ENCODE data around the gene PRKG1. TPM values are rescaled to one million over a fixed set of nuclear protein-coding genes. Genes with fewer than 3 reads are reported as not detected.

Gene PRKG1
- polyA plus RNA-seq, 3 donors, result not detected

DNA sequence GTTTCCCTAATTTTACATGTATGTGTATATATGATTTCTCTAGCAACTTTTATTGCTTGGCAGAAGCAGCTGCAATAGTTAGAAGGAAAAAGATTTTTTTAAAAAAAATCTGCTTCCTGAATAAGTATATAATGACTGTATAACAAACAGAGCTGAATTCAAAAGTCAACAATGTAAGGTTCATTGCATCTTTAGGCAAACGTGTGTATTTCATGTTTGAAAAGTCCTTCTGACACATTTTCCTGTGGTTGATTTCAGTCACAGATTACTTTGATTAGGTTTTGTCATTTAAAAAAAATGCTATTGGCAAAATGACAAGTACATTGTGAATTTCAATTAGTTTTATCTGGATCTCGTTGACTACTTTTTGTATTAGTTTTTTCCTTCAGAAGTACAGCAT is 394.1 kb downstream of the PRKG1 start:
- intact Hi-C loops (cut with micrococcal nuclease), result no loop called here
- no peak for TF ChIP-seq CTCF (IDR thresholded peaks at IDR 0.05)
- Mint-ChIP-seq H3K9me3 (peaks cover 0 to 4% (median 0%) of the 10 kb centered on the region in 7 donors), H3K27ac (no peak overlapping the region), H3K4me3 (no peak overlapping the region), H3K27me3 (ENCODE audit: low read depth in 3 of 3) (no peaks in the 10 kb centered on the region), H3K4me1 (no peaks in the 10 kb centered on the region), H3K36me3 (no peaks in the 10 kb centered on the region)
- no peaks in the 10 kb centered on the region for H4K20me1 ChIP-seq (ENCODE audit: insufficient read depth, low read length)
- no peaks in the 10 kb centered on the region for H3K36me3 ChIP-seq (replicated peaks in 1 of 2; ENCODE audit: control insufficient read depth in 1 of 2, insufficient read depth in 2 of 2, low read length in 2 of 2)
- DNase-seq, result no peak
- no peaks in the 10 kb centered on the region for H3K27me3 ChIP-seq (ENCODE audit: control insufficient read depth in 2 of 2, insufficient read depth in 2 of 2, low read length in 2 of 2)
- no peak overlapping the region for H2AFZ ChIP-seq (ENCODE audit: insufficient read depth, low read depth, low read length, poor library complexity, severe bottlenecking)
- no peaks in the 10 kb centered on the region for H3K4me1 ChIP-seq (ENCODE audit: control insufficient read depth in 1 of 2, insufficient read depth in 2 of 2, low read length in 2 of 2)
- no CpG with 5 or more reads among the region's 2 CpGs for WGBS (ENCODE audit: insufficient coverage)
- H3K9me3 ChIP-seq (replicated peaks in 1 of 2; ENCODE audit: control insufficient read depth in 1 of 2, insufficient read depth in 1 of 2, low read length in 2 of 2), result peaks cover 0 to 4% of the 10 kb centered on the region in 2 donors
- H3K9ac ChIP-seq (ENCODE audit: insufficient read depth, low read length, poor library complexity, severe bottlenecking), result no peak overlapping the region
- H3K4me3 ChIP-seq (replicated peaks in 1 of 3; ENCODE audit: low read depth in 2 of 3, low read length in 3 of 3), result no peak overlapping the region
- no peaks in the 10 kb centered on the region for H3K79me2 ChIP-seq (ENCODE audit: insufficient read depth, low read length)
- no peak overlapping the region for H3K27ac ChIP-seq (ENCODE audit: low read depth in 1 of 2, low read length in 2 of 2)
- H3K4me2 ChIP-seq (replicated peaks; ENCODE audit: extremely low read depth, low read length, poor library complexity, severe bottlenecking), result no peak overlapping the region

GRCh38 chr10:51469686-51470085 is 395.4 kb downstream of the PRKG1 start:
- Histone ChIP-seq H3K36me3 (replicated peaks in 1 of 2; ENCODE audit: control insufficient read depth in 1 of 2, insufficient read depth in 2 of 2, low read length in 2 of 2) (no peaks in the 10 kb centered on the region), H3K4me3 (replicated peaks in 1 of 3; ENCODE audit: low read depth in 2 of 3, low read length in 3 of 3) (no peak overlapping the region), H4K20me1 (ENCODE audit: insufficient read depth, low read length) (no peaks in the 10 kb centered on the region), H2AFZ (ENCODE audit: insufficient read depth, low read depth, low read length, poor library complexity, severe bottlenecking) (no peak overlapping the region), H3K9me3 (replicated peaks in 1 of 2; ENCODE audit: control insufficient read depth in 1 of 2, insufficient read depth in 1 of 2, low read length in 2 of 2) (no peaks in the 10 kb centered on the region), H3K27ac (ENCODE audit: low read depth in 1 of 2, low read length in 2 of 2) (no peak overlapping the region), H3K9ac (ENCODE audit: insufficient read depth, low read length, poor library complexity, severe bottlenecking) (no peak overlapping the region), H3K4me1 (ENCODE audit: control insufficient read depth in 1 of 2, insufficient read depth in 2 of 2, low read length in 2 of 2) (no peaks in the 10 kb centered on the region), H3K4me2 (replicated peaks; ENCODE audit: extremely low read depth, low read length, poor library complexity, severe bottlenecking) (no peak overlapping the region), H3K27me3 (ENCODE audit: control insufficient read depth in 2 of 2, insufficient read depth in 2 of 2, low read length in 2 of 2) (no peaks in the 10 kb centered on the region), H3K79me2 (ENCODE audit: insufficient read depth, low read length) (no peaks in the 10 kb centered on the region)
- H3K27ac Mint-ChIP-seq, result no peak overlapping the region
- TF ChIP-seq CTCF (IDR thresholded peaks at IDR 0.05), result no peak
- no peak overlapping the region for H3K4me3 Mint-ChIP-seq
- H3K36me3 Mint-ChIP-seq, result no peaks in the 10 kb centered on the region
- no peaks in the 10 kb centered on the region for H3K4me1 Mint-ChIP-seq
- no peak for DNase-seq
- 100% methylated on average over 1 of the region's 2 CpGs for WGBS (ENCODE audit: insufficient coverage)
- no peaks in the 10 kb centered on the region for H3K9me3 Mint-ChIP-seq
- intact Hi-C loops (cut with micrococcal nuclease), result no loop called here
- no peaks in the 10 kb centered on the region for H3K27me3 Mint-ChIP-seq (ENCODE audit: low read depth in 3 of 3)
